Measurements from ENCODE around the gene ELAVL1.
"Not testable (repeated sequence)": the region's sequence is repeated elsewhere in the genome, so short reads cannot be mapped to it uniquely, and the experiment has no call there.

Gene ELAVL1

DNA sequence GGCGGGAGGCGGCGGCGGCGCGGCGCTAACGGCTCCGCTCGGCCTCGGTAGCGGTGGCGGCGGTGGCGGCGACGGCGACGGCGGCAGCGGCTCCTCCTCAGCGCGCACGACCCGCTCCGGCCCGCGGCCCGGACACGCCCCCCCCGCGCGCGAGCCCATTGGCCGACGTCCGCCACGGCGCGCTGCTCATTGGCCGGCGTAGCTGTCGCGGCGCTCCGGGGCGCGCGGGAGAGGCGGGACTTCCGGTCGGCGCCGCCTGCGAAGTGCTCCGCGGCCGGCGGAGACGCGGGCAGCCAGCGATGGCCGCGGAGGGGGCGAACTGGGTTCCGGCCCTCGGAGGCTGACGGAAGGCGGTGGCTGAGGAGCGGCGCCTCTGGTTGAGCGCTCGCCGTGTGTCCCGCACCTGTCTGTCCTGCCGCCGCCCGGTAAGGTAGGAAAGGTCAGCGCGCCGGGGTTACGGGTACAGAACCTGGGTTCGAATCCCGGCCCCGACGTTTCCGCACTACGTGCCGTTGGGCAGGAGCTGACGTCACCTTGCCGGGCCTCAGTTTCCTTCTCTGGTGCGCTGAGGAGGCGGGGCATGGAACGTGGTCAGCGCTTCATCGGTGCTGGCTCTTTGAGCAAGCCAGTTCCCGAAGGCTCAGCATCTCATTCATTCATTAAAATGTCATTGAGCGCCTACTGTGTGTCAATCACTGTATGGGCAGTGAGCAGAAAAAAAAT is at the start of gene ELAVL1:
ELAVL1 (minus strand) TSS at position 108 of the 723 bp plus-strand sequence. CDS start 13,826 bp downstream, outside the sequence.
- DNase-seq (ENCODE audit: low spot score) = peak; percentile 98

- DNase-seq (ENCODE audit: low spot score) = no peak
Observed at GRCh38 chr19:8054169-8054568, 48.7 kb upstream of the ELAVL1 start.

- no peak for DNase-seq (ENCODE audit: low spot score)
Observed at GRCh38 chr19:8052464-8052859, 47.0 kb upstream of the ELAVL1 start, which contains the start of gene CCL25. TSS of gene CCL25 (plus strand) at chr19:8052760. CDS start at chr19:8053050, 290 bp downstream.

DNA sequence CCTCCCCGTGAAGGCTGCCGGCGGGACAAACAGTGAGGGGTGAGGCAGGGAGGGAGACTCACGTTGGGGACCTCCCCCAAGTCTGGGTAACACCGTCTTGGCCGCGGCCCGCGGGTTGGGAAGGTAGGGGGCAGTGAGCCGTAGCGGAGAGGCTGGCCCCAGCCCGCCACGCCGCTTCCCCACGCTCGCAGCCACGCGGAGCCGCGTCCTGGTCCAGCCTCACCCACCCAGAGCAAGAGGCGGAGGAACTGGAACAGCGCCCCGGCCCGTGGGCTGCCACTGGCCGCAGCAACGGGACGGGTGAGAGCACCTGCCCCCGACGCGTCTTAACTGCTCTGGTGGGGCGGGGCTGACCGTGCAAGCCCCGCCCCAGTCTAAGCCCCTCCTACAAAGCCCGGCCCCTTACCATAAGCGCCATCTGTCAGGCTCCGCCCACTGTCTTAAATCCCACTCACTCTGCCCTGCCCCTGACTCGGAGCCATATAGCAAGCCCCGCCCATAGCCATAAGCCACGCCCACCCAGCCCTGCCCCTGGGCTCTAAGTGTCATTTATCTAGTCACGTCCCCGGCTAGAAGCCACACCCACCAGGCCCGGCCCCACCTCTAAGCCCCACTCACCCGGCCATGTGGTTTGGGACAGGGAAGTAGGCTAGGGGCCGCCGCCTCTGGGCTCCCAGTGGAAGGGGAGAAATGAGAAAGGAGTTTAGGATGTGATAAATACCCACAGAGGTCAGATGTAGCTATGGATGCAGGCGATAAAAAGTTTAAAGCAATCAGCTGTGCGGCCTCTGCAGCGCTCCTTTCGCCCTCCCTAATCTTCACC is 45.0 kb upstream of the ELAVL1 start:
- DNase-seq (ENCODE audit: low spot score) = peak; percentile 59

DNA sequence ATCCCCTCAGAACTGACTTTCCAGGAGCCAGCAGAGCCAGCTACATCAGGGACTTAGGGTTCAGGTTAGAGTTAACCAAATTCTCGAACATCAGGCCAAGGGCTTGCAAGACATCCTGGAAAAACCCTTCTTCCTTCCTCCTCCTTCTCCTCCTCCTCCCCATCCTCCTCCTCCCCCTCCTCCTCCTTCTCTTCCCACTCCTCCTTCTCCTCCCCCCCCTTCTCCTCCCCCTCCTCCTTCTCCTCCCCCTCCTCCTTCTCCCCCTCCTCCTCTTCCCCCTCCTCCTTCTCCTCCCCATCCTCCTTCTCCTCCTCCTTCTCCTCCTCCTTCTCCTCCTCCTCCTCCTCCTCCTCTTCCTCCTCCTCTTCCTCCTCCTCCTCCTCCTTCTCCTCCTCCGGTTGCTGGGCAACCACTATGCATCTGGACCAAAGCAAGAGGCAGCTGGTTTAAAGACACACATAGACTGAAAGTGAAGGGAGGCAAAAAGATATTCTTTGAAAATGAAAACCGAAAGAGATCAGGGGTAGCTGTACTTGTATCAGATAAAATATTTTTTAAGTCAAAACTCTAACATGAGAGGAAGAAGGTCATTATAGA is 41.2 kb upstream of the ELAVL1 start:
- no peak for DNase-seq (ENCODE audit: low spot score)

GRCh38 chr19:8045872-8046568 is 40.6 kb upstream of the ELAVL1 start:
- DNase-seq (ENCODE audit: low spot score) = no peak

DNA sequence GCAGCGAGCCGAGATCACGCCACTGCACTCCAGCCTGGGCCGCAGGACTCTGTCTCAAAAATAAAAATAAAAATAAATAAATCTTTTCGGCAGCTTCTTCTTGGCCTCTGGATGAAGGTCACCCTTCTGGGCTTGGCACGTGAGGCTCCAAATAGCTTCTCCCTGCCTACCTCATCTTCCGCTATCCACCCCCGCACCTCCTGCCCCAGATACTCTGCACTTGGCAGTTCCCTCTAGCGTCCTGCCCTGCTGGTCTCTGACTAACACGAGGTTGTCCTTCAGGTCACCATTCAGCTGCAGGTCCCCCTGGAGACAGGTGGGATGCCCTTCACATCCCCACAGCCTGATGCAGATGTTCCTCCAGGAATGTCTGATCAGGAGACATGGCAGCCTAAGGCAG is 38.6 kb upstream of the ELAVL1 start:
- DNase-seq (ENCODE audit: low spot score) = no peak

GRCh38 chr19:8042900-8043299 is 37.5 kb upstream of the ELAVL1 start:
- DNase-seq (ENCODE audit: low spot score) = no peak

GRCh38 chr19:8041531-8041931 is 36.1 kb upstream of the ELAVL1 start:
- no peak for DNase-seq (ENCODE audit: low spot score)

- DNase-seq (ENCODE audit: low spot score) = no peak
Observed at GRCh38 chr19:8039231-8039630, 33.8 kb upstream of the ELAVL1 start.

DNA sequence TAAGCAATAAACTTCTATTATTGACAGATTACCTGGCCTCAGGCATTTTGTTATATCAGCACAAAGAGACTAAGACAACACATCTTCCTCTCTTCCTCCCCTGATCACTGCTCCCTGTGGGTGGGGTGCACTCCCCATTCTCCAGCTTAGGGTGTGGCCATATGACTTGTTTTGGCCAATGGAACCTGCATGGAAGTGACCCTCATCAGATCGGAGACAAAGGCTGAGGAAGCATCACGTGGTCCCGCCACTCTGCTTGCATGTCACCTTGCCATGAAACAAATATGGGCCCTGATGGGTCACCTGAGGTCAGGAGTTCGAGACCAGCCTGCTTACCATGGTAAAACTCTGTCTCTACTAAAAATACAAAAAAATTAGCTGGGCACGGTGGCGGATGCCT is 33.4 kb upstream of the ELAVL1 start:
- no peak for DNase-seq (ENCODE audit: low spot score)

DNA sequence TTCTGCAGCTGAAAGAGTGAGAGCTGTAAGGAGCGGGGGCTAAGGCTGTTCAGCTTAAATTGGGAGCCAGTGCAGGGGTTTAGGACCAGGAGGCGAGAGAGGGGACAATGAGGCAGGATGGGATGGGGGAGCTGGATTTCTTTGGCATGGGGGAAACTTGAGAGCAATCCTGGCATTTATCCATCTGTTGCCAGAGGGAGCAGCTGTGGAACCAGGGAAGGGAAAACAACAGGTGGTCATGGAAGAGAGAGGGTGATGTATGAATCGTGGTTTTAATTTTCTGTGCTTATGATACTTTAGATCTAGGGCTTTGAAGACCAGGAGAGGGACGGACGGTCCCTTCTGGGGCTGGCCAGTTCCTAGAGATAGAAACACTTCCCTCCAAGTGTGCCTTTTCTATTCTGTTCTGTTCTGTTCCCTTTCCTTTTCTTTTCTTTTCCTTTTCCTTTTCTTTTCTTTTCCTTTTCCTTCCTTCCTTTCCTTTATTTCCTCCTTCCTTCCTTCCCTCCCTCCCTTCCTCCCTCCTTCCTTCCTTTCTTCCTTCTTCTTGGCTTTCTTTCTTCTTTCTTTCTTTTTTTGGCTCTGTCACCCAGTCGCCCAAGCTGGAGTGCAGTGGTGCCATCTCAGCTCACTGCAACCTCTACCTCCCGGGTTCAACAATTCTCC is 31.1 kb upstream of the ELAVL1 start:
- no peak for DNase-seq (ENCODE audit: low spot score)

GRCh38 chr19:8034178-8034525 is 28.7 kb upstream of the ELAVL1 start:
- DNase-seq (ENCODE audit: low spot score) = no peak

DNA sequence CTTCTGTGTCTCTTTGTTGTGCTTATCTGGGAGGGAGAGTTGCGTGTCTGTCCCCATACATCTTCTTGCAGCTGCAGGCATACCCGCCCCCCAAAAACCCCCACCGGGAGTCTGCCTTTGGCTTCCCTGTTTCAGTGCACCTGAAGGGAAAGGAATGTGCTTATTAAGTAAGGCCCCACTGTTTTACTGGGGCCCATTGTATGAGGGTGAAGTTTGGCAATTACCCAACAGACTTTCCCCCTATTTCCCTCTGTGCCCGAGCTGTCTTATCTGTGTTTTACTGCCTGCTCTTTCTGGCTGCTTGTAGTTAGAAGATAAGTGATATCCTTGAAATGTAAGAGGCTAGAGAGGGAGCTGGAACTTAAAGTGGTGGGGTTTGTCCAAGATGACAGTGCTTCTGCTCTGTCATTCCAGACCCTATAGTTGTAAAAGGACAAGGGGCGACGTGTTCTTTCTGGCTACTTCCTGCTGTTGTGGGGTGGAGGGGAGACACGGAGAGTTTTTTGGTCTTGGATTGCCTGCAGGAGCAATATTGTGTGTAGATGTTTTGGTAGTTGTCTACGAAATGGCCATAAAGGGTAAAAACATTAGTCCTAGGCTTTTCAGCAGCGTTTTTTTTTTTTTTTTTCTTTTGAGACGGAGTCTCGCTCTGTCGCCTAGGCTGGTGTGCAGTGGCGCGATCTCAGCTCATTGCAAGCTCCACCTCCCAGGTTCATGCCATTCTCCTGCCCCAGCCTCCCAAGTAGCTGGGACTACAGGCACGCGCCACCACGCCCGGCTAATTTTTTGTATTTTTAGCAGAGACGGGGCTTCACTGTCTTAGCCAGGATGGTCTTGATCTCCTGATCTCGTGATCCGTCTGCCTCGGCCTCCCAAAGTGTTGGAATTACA is 28.1 kb upstream of the ELAVL1 start:
- not testable (repeated sequence) for DNase-seq (ENCODE audit: low spot score)

- DNase-seq (ENCODE audit: low spot score) = no peak
Observed at GRCh38 chr19:8030960-8031359, 25.5 kb upstream of the ELAVL1 start.

GRCh38 chr19:8028951-8029491 is 23.6 kb upstream of the ELAVL1 start:
- DNase-seq (ENCODE audit: low spot score) = no peak

GRCh38 chr19:8025316-8025715 is 19.9 kb upstream of the ELAVL1 start:
- DNase-seq (ENCODE audit: low spot score) = no peak

DNA sequence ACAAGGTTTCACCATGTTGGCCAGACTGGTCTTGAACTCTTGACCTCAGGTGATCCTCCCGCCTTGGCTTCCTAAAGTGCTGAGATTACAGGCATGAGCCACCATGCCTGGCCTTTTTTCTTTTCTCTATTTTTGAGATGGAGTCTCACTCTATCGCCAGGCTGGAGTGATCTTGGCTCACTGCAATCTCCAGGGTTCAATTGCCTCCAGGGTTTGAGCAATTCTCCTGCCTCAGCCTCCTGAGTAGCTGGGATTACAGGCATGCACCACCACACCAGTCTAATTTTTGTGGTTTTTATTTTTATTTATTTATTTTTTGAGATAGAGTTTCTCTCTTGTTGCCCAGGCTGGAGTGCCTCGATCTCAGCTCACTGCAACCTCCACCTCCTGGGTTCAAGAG is 18.8 kb upstream of the ELAVL1 start:
- DNase-seq (ENCODE audit: low spot score) = not testable (repeated sequence)

- no peak for DNase-seq (ENCODE audit: low spot score)
Observed at GRCh38 chr19:8023371-8023770, 17.9 kb upstream of the ELAVL1 start.

DNA sequence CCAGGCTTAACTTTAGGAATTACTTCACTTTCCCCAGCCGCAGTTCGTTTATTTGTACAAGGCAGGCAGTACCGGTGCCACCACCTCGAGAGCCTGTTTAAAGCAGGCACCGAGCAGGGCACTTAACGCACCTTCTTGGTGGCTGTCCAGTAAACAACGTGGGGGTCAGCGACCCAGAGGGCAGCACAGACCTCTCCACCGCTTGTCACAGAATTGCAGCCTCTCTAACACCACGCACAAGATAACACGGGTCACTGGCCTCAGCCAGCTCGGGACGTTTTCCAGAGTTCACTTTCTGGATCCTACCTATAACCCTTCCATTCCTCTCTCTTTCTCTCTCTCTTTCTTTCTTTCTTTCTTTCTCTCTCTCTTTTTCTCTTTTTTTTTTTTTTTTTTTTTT is 16.8 kb upstream of the ELAVL1 start:
- DNase-seq (ENCODE audit: low spot score) = no peak
